Amniotic epithelial cell (primary cell): Measurements from ENCODE around the gene SH2D6.
"Not testable (repeated sequence)": the region's sequence is repeated elsewhere in the genome, so short reads cannot be mapped to it uniquely, and the experiment has no call there.

Experiments
- DNase-seq: peaks from one replicate; pipeline ENCODE4 v3.0.0-alpha.2; 2010; ENCODE audit warnings: low read depth

Gene SH2D6

GRCh38 chr2:85398426-85399182 lies 19.9 kb upstream of the SH2D6 start:
- DNase-seq: no peak

- no peak for DNase-seq
Measured at GRCh38 chr2:85399183-85399455, 19.4 kb upstream of the SH2D6 start.

GRCh38 chr2:85400023-85400422 lies 18.5 kb upstream of the SH2D6 start:
- DNase-seq: no peak

DNA sequence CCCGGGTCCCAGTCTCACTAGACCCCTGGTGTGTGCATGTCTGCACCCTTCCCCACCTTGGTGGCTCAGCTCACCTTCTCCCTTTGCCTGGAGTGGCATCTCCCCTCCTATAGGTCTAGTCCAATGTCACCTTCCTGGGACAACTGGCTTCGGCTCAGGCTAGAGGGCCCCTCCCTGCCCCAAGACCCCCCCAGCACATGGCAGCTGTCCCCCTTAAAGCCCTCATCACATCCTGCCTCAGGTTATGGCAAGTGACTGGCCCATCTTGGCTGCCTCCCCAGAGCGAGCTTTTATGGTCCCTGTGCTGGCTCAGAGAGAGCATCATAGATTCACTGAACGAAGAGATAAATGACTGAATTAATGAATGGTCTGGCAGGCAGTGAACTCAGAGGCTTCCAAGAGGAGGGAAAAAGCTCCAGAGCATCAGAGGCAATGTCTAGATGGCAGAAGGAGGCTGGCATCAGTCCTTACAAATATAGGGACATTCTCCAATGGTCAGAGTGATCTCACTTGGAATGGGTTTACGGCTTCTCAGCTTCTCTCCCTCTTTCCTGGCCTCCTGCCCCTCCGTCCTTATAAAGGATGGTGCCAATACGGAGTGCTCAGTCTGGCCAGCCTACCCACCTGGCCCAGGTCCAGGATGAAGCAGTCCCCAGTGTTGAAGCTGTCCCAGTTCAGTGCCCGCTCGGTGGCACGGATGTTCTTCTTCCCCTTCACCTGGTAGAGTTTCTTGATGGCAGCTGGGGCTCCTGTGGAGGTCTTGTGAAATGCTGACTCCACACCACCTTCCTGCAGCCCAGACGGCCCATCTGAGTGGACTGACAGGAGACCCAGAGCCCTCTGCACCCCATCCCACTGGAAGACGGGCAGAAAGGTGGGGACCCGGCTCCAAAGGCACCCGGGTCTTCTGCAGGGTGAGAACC lies 17.7 kb upstream of the SH2D6 start:
- no peak for DNase-seq

DNA sequence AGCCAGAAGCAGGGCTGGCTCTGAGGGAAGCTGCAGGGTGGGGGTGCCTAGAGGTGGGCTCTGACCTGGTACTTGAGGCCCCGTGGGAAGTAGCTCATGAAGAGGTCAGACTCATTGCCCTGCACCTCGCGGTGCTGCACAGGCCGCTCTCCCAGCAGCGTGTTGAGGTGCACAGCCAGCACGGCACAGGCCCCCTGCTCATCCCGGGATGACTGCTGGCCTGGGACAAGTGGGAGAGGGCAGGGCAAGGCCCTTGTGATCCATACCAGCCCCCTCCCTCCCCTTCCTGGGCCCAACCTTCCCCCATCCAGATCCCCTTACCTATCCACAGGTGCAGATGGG lies 17.1 kb upstream of the SH2D6 start:
- DNase-seq: no peak

DNA sequence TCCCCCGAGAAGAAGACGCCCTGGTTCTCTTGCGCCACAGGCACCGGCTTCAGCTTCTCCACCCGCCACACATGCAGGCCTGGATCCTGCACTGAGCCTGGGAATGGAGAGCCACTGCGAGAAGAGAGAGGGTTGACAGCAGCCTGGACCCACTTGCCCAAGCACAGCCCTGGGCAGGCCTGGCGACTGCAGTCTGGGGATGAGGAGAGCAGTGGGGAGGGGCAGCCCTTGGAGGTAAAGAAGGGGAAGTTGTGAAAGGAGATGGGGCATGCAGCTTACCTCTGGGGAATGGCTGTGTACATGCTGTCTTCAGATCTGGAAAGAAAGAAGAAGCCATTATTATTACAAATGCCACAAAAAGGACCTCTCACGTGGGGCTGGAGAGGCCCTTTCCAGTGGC lies 16.7 kb upstream of the SH2D6 start:
- no peak for DNase-seq

DNA sequence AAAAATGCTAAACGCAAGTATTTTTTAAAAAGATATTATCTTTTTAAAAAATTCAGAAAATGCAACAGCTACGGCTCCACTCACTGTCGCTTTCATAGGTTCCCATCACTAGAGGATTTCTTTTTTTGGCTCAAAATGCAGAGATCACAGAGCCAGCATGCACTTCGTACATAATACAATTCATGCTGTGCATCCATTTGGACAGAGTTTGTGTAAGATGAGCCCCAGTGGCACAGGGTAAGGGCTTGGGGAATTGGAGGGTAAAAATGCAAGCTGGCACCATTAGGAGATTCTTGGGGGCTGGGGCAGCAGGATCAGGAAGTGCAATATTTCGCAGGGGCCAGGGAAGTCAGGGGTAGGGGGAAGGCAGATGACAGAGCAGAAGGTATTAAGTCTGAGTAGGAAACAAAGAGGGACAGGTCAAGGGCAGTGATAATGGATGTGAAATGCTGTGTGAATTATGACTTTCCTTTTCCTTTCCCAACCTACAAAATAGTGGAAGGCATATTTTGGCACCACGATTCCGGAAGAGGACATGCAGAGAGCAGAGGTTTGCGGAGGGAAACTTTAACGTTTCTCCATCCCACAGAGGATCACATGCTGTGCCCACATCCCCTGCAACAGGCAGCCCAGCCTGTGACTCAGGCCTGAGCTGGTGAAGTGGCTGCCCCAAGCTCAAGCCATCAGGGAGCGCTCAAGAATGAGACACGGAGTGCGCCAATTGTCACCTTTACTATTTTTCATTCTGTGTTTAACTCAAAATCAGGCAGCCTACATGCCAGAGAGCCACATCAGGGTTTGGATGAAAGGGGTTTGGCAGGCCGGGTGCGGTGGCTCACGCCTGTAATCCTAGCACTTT lies 13.1 kb upstream of the SH2D6 start:
- DNase-seq: peak; percentile 53

GRCh38 chr2:85409845-85410583 lies 8.5 kb upstream of the SH2D6 start, which contains the start of gene CAPG:
Gene CAPG (minus strand): TSS chr2:85410366. CDS start chr2:85402145, 8,221 bp downstream.
- no peak for DNase-seq

DNA sequence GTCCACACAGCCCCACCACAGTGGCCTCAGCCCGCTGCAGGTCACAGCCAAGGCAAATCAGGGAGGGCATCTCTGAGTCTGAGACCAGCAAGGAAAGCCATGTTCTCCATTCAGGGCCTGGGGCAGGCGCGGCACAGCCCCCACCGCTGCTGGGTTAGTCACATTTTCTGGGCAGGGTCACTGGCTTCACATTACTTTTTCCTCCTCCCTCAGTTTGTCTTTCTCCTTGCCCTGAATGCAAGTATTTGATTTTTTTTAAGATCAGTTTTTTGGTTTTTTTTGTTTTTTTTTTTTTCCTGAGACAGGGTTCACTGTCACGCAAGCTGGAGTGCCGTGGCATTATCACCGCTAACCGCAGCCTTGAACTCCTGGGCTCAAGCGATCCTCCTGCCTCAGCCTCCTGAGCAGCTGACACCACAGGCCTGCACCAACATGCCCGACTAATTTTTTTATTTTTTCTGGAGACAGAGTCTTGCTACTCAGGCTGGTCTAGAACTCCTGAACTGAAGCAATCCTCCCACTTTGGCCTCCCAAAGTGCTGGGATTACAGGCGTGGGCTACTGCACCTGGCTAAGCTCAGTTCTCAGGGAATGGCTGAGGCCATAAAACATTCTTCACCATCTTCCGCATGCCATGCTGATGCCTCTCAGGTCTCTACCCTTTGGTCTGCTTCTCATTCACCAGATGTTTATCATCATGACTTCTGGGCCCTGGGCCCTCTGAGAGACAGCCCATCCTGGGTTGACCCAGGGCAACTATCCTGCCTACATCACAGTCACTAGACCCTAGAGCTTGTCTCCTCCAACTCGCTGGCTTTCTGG lies 7.7 kb upstream of the SH2D6 start:
- peak; percentile 44 for DNase-seq

GRCh38 chr2:85411405-85411748 lies 7.1 kb upstream of the SH2D6 start:
- no peak for DNase-seq

DNA sequence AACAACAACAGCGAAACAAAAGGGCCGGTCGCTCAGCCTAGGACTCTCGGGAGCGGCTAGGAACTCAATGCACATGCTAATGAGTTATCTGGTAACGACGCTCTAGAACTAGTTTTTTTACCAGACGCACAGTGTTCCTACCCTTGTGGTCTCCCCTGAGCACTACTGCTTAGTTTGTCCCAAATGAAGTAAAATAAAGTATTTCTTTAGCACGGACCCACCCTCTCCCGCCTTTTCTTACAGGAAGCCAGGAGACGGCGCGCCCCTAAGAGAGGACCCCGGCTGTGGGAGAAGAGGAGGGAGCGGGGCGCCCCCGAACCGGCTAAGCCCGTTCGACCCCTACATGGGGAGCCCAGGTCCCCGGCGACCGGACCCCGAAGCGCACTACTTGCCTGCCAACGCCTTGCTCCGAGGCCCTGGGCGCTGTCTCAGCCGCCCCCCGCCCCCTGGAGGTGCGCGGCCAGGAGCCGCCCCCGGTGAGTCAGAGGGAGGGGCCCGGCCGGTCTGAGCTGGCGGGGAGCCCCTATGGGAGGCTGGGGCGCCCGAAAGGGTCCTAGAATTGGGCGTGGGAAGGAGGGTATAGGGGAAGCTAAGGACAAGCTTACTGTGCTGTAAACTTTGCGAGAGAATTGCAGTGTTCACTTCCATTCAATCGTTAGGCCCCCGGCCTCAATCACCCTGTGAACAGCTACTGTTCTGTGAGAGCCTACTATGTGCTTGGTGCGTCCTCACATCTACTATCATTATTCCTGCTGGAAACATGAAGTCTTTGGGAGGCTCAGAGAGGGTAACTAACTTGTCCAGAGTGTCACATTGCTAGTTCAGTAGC lies 4.7 kb upstream of the SH2D6 start:
- DNase-seq: peak; percentile 37

DNA sequence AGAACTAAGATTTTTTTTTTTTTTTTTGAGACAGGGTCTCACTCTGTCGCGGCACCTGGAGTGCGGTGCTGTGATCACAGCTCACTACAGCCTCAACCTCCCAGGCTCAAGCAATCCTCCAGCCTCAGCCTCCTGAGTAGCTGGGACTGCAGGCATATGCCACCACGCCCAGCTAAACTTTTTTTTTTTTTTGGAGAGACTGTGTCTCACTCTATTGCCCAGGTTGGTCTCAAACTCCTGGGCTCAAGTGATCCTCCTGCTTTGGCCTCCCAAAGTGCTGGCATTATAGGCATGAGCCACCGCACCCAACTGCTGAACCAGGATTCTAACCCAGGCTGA lies 4.1 kb upstream of the SH2D6 start:
- not testable (repeated sequence) for DNase-seq

DNA sequence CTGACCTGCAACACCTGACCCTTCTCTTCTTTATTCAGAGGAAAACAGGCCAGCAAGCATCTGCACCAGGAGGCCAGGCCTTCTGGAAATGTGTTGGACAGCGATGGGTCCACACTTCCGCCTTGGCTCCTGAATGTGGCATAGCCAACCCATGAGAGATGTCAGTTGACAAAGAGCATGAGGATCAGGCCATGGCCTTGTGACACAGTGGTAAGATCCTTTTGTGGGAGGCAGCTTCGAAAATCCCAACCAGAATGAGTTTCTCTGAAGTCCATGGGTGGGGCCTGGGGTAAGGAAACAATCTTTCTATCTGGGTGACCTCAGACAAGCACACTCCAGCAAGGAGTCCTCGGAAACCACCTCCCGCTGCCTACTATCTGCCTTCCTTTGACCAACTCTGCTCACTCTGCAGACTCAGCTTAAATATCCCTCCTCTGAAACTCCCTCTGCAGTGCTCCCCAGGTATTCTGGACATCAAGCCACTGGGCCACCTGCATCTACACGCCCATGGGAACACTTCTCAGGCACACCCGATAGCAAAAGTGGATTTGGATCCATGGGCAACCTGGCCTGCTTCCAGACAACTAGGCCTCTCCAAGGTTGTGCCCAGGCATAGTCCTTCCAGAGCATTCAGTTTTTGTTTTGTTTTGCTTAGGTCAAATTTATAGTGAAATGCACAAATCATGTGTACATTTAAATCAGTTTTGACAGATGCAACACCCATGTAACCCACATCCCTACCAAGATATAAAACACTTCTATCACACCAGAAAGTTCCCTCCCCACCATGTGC lies 3.6 kb upstream of the SH2D6 start:
- DNase-seq: no peak

- DNase-seq: no peak
Measured at GRCh38 chr2:85415980-85416650, 2.4 kb upstream of the SH2D6 start.

- no peak for DNase-seq
Measured at GRCh38 chr2:85419009-85419675, 628 bp downstream of the SH2D6 start.

DNA sequence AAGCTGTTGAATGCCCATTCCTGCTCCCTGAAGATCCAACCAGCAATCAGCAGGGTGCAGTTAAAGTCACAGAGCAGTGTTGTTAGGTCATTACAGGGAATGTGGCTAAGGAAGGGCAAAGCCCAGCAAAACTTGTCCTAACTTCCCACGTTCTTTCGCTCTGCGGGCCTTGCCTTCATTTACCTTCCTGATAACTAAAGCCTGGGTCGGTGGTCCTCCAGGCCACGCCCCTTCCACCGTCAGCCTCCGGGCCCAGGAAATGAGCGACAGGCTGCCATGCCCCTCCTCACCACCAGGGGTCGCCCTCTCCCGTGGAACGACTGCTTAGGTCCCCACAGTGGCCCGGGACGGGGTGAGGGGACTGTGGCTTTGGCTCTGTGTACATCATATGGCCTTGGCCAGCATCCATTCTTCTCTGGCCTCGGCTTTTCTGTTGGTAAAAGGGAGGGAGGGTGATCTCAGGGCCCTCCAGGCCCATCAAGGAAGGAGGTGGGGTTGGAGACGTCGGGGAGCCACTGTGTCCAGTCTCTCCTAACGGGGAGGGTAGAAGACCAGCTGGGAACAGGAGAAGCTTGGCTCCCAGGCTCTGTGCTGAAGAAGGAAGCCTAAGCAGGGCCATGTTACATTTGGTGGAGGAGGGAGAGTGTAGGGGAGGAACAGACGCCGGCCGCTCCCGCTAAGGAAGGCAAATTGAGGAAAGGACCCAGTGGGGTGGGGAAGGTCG lies 2.2 kb downstream of the SH2D6 start:
- peak; percentile 59 for DNase-seq

DNA sequence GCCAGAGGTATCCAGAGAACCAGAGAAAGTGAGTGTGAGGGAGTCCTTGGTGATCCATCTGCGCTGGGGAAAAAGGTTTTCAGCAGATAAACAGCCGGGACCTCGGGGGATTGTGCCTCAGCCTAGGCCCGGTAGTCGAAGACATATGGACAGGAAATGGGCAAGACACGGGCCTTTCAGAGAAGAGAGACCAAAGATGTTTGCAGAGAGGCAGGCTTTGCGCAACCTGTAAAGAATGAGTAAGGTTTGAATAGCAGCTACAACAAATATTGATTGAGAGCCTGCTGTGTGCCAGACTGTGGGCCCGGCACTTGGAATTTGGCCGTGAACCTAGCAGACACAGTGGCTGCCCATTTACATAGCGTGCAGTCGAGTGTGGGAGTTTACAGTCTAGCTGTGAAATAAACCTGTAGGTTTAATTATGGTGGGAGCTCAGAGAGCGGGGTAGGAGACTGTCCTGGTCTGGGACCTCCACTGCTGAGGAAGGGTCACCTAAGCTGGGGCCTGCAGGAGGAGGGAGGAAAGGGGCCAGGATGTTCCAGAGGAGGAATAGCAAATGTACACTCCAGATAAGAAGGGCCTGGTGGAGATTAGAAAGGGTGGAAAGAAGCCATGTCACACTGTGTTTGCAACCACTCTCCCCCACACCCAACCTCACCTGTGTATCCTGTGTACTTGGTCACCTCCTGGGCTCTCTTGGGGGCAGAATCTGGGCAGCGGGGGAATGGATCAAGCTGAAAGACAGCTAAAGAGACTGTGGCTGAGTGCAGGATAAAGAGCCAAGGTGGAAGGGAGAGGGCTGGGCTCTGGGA lies 3.0 kb downstream of the SH2D6 start:
- peak; percentile 83 for DNase-seq
